ENCODE results near the gene TTC7B. TPM values are rescaled to one million over a fixed set of nuclear protein-coding genes. Genes with fewer than 3 reads are reported as not detected.

TTC7B gene
- total and polyA plus RNA-seq, 9 of the 15 experiments (the other 6 are each of a cell fraction or from before 2014, with no cell fraction given) = 2.2 to 77.2 (median 36.7) TPM

DNA sequence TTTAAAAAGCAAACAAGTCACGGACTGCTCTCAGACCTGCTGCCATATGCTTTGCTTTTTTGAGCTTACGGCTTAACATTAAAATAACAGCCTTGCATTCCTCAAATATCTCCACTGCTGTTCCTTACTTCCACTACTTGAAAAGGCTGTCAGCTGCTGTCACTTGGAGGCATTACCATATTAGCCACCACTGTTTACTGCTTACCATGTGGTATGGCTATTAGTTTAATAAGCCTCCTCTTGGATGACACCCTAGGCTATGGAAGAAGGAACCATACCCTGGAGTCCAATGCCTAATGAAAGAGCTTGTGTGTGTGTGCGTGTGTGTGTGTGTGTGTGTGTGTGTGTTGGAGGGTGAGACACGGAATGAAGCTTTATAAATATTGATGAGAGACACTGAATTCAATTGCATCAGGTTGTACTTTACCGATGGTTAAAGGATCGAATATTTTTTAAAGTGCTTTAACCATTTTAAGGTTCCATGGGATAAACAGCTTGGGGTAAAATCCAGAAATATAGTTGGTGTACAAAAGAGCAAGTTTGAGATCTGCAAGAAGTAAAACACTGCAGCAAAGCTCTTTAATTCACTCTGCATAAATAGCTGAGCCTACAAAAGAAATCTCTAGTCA, 174.5 kb downstream of the TTC7B start:
- intact Hi-C loops (cut with micrococcal nuclease) = no loop called here
- Histone ChIP-seq H3K4me3 (no peak overlapping the region), H3K79me2 (ENCODE audit: control insufficient read depth, insufficient read depth, low read length) (no peaks in the 10 kb centered on the region), H4K20me1 (replicated peaks; ENCODE audit: control insufficient read depth, insufficient read depth, low read length) (no peaks in the 10 kb centered on the region), H3K27me3 (ENCODE audit: control insufficient read depth in 2 of 2, insufficient read depth in 2 of 2, low read length in 2 of 2) (no peaks in the 10 kb centered on the region), H3K9ac (ENCODE audit: insufficient read depth in 1 of 2, low read depth in 2 of 2, low read length in 2 of 2) (no peak overlapping the region), H3K9me1 (ENCODE audit: control insufficient read depth, insufficient read depth, low read length) (no peaks in the 10 kb centered on the region), H3K4me1 (replicated peaks in 1 of 2; ENCODE audit: control insufficient read depth in 2 of 2, insufficient read depth in 2 of 2, low read length in 2 of 2) (no peaks in the 10 kb centered on the region), H3K27ac (ENCODE audit: extremely low read depth, low read depth, low read length) (no peak overlapping the region), H3K9me3 (replicated peaks; ENCODE audit: control insufficient read depth, insufficient read depth, low read depth, low read length) (no peaks in the 10 kb centered on the region), H3K4me2 (ENCODE audit: insufficient read depth, low read length) (no peak overlapping the region), H3K36me3 (ENCODE audit: control insufficient read depth, insufficient read depth, low read length) (peaks cover 21% of the 10 kb centered on the region; the same call in 2 of the 3 replicates), H2AFZ (ENCODE audit: low read depth, low read length) (no peak overlapping the region)
- in situ Hi-C loops (cut with MboI) = no loop called here
- ChIA-PET CTCF (ENCODE audit: low intra/inter-chr PET ratio) (no interaction called here), POLR2A (no interaction called here)
- FAIRE-seq (no peak), DNase-seq (ENCODE audit: extremely low read depth in 1 of 4, low spot score in 3 of 4) (no peak), ATAC-seq (no peak)
- no TSS peak for BruUV-seq (replicated peaks)
- WGBS (ENCODE audit: insufficient coverage, low coverage, missing lambda C conversion rate) = 71% methylated on average over 5 of the region's 6 CpGs
- TF ChIP-seq SMARCA4 (IDR thresholded peaks at IDR 0.05) (no peak), PTTG1 (tag; IDR thresholded peaks at IDR 0.05; ENCODE audit: low read depth) (no peak), CCNT2 (IDR thresholded peaks at IDR 0.05; ENCODE audit: borderline replicate concordance, extremely low read depth, insufficient read length, low read depth, low read length) (no peak), E2F3 (CRISPR knock-in tag; IDR thresholded peaks at IDR 0.05) (no peak), SRSF3 (IDR thresholded peaks at IDR 0.05; ENCODE audit: insufficient read depth, low read length) (no peak), TAF9B (IDR thresholded peaks at IDR 0.05; ENCODE audit: partially characterized antibody) (no peak), TBL1XR1 (IDR thresholded peaks at IDR 0.05; ENCODE audit: low read length in 2 of 2) (no peak), FOXA3 (CRISPR knock-in tag; conservative IDR thresholded peaks at IDR 0.05 in 1 of 2, IDR thresholded peaks at IDR 0.05 in 1 of 2) (no peak), MAFG (tag; conservative IDR thresholded peaks at IDR 0.05) (no peak)
- TF ChIP-seq, protein P1, sequence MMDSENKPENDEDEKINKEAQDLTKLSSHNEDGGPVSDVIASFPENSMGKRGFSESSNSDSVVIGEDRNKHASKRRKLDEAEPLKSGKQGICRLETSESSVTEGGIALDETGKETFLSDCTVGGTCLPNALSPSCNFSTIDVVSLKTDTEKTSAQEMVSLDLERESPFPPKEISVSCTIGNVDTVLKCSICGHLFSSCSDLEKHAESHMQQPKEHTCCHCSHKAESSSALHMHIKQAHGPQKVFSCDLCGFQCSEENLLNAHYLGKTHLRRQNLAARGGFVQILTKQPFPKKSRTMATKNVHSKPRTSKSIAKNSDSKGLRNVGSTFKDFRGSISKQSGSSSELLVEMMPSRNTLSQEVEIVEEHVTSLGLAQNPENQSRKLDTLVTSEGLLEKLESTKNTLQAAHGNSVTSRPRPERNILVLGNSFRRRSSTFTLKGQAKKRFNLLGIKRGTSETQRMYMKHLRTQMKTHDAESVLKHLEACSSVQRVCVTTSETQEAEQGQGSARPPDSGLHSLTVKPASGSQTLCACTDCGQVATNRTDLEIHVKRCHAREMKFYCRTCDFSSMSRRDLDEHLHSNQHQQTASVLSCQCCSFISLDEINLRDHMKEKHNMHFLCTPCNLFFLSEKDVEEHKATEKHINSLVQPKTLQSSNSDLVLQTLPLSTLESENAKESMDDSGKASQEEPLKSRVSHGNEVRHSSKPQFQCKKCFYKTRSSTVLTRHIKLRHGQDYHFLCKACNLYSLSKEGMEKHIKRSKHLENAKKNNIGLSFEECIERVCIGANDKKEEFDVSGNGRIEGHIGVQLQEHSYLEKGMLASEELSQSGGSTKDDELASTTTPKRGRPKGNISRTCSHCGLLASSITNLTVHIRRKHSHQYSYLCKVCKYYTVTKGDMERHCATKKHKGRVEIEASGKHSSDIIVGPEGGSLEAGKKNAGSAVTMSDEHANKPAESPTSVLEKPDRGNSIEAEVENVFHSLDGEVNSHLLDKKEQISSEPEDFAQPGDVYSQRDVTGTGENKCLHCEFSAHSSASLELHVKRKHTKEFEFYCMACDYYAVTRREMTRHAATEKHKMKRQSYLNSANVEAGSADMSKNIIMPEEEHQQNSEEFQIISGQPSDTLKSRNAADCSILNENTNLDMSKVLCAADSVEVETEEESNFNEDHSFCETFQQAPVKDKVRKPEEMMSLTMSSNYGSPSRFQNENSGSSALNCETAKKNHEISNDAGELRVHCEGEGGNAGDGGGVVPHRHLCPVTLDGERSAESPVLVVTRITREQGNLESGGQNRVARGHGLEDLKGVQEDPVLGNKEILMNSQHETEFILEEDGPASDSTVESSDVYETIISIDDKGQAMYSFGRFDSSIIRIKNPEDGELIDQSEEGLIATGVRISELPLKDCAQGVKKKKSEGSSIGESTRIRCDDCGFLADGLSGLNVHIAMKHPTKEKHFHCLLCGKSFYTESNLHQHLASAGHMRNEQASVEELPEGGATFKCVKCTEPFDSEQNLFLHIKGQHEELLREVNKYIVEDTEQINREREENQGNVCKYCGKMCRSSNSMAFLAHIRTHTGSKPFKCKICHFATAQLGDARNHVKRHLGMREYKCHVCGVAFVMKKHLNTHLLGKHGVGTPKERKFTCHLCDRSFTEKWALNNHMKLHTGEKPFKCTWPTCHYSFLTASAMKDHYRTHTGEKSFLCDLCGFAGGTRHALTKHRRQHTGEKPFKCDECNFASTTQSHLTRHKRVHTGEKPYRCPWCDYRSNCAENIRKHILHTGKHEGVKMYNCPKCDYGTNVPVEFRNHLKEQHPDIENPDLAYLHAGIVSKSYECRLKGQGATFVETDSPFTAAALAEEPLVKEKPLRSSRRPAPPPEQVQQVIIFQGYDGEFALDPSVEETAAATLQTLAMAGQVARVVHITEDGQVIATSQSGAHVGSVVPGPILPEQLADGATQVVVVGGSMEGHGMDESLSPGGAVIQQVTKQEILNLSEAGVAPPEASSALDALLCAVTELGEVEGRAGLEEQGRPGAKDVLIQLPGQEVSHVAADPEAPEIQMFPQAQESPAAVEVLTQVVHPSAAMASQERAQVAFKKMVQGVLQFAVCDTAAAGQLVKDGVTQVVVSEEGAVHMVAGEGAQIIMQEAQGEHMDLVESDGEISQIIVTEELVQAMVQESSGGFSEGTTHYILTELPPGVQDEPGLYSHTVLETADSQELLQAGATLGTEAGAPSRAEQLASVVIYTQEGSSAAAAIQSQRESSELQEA (IDR thresholded peaks at IDR 0.05; ENCODE audit: low read depth) = no peak

Measured in K562 (cell line).